Testis (tissue), 2 donors: ENCODE measurements around the gene PSENEN.

Source experiments
- POLR2A ChIP-seq: fragments of 450-650 bp; IDR thresholded peaks from one replicate; pipeline ENCODE4 v1.6.1; 2017; ENCODE audit warnings: antibody characterized with exemption, mild to moderate bottlenecking, moderate library complexity
- TF ChIP-seq, protein P1 (sequence below), 3 experiments: fragments of 450-650 bp in 2 of 3; fragments of 200-600 bp in 1 of 3; sonication (generic) in 1 of 3; IDR thresholded peaks; one replicate each; pipeline ENCODE4 v1.5.1; 2016 to 2019; ENCODE audit warnings: antibody characterized with exemption in 3 of 3, mild to moderate bottlenecking in 2 of 3, moderate library complexity in 1 of 3

- TF ChIP-seq, protein P1, sequence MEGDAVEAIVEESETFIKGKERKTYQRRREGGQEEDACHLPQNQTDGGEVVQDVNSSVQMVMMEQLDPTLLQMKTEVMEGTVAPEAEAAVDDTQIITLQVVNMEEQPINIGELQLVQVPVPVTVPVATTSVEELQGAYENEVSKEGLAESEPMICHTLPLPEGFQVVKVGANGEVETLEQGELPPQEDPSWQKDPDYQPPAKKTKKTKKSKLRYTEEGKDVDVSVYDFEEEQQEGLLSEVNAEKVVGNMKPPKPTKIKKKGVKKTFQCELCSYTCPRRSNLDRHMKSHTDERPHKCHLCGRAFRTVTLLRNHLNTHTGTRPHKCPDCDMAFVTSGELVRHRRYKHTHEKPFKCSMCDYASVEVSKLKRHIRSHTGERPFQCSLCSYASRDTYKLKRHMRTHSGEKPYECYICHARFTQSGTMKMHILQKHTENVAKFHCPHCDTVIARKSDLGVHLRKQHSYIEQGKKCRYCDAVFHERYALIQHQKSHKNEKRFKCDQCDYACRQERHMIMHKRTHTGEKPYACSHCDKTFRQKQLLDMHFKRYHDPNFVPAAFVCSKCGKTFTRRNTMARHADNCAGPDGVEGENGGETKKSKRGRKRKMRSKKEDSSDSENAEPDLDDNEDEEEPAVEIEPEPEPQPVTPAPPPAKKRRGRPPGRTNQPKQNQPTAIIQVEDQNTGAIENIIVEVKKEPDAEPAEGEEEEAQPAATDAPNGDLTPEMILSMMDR (IDR thresholded peaks at IDR 0.05), result no peak
- TF ChIP-seq POLR2A, result no peak
These were observed 19.2 kb downstream of the PSENEN start for GRCh38 chr19:35764432-35765315.
